Endothelial cell of umbilical vein (primary cell): ENCODE results near the gene AFG3L2. TPM values are rescaled to one million over a fixed set of nuclear protein-coding genes. Genes with fewer than 3 reads are reported as not detected.

Experiments
- BruUV-seq: library from RNA; stranded (reverse); fragments of 400-500 nt; replicated peaks from 2 replicates; lab custom pipeline; 2021; lab: Mats Ljungman, UMichigan
- CTCF ChIA-PET: fragments of 300-600, 350-600 bp; sonication (Branson Sonifier 250); formaldehyde crosslinking; loops from one replicate; lab custom pipeline; 2021; ENCODE audit warnings: antibody characterized with exemption, inconsistent platforms; lab: Charles Lee
- POLR2A ChIA-PET: fragments of 300-600, 350-600 bp; sonication (Branson Sonifier 250); formaldehyde crosslinking; loops from one replicate; lab custom pipeline; 2021; ENCODE audit warnings: antibody characterized with exemption, inconsistent platforms; lab: Charles Lee
- DNase-seq: peaks from one replicate; pipeline ENCODE4 v3.0.0-alpha.2; 2011; ENCODE audit warnings: low read depth, low spot score
- FAIRE-seq: peaks from 2 replicates; lab custom pipeline; 2011; peaks lifted over from hg19 to GRCh38; lab: Jason Lieb, UNC
- H2AFZ ChIP-seq: 2 replicates; pipeline ENCODE4 v1.6.0; 2012; ENCODE audit warnings: low read depth, low read length, control low read depth, inconsistent platforms
- H3K27ac ChIP-seq: 2 replicates; pipeline ENCODE4 v1.5.1; 2011; ENCODE audit warnings: low read depth, mild to moderate bottlenecking, control low read depth, low read length, moderate library complexity; ENCODE audit not compliant: insufficient read depth
- H3K27me3 ChIP-seq, 2 experiments: 2 replicates each; pipeline versions ENCODE4 v1.6.0 to v1.6.1; 2011; ENCODE audit warnings: low read length in 2 of 2, mixed read lengths in 1 of 2; ENCODE audit not compliant: control insufficient read depth in 2 of 2, insufficient read depth in 2 of 2
- H3K36me3 ChIP-seq, 2 experiments: 2 replicates in 1 of 2; 3 replicates in 1 of 2; pipeline ENCODE4 v1.5.1; 2011; ENCODE audit warnings: low read length in 2 of 2, mild to moderate bottlenecking in 1 of 2, moderate library complexity in 1 of 2; ENCODE audit not compliant: control insufficient read depth in 2 of 2, insufficient read depth in 2 of 2; ENCODE audit errors: extremely low read depth in 1 of 2
- H3K4me1 ChIP-seq: 3 replicates; pipeline ENCODE4 v1.5.1; 2011; ENCODE audit warnings: mild to moderate bottlenecking, low read length; ENCODE audit not compliant: control insufficient read depth, insufficient read depth; ENCODE audit errors: extremely low read depth
- H3K4me2 ChIP-seq: 2 replicates; pipeline ENCODE4 v1.6.1; 2011; ENCODE audit warnings: low read length, control low read depth, mixed read lengths; ENCODE audit not compliant: insufficient read depth
- H3K4me3 ChIP-seq, 3 experiments: fragments of 200-600 bp in 1 of 3; sonication (generic), shearing (Covaris generic) in 1 of 3; replicated peaks in 1 of 3; 2 replicates each; pipeline ENCODE4 v1.5.1; 2011 to 2016; ENCODE audit warnings: control low read depth in 3 of 3, low read length in 3 of 3, mild to moderate bottlenecking in 2 of 3, inconsistent platforms in 1 of 3, low read depth in 1 of 3, moderate library complexity in 1 of 3; ENCODE audit not compliant: insufficient read depth in 1 of 3
- H3K79me2 ChIP-seq: 2 replicates; pipeline ENCODE4 v1.6.0; 2012; ENCODE audit warnings: low read length, inconsistent platforms; ENCODE audit not compliant: control insufficient read depth, insufficient read depth
- H3K9ac ChIP-seq: replicated peaks from 2 replicates; pipeline ENCODE3; 2011; ENCODE audit warnings: low read length, control low read depth; ENCODE audit not compliant: insufficient read depth; ENCODE audit errors: extremely low read depth
- H3K9me1 ChIP-seq: replicated peaks from 3 replicates; pipeline ENCODE4 v1.6.0; 2011; ENCODE audit warnings: mild to moderate bottlenecking, low read length; ENCODE audit not compliant: control insufficient read depth, insufficient read depth; ENCODE audit errors: extremely low read depth
- H3K9me3 ChIP-seq: replicated peaks from 2 replicates; pipeline ENCODE4 v1.5.1; 2012; ENCODE audit warnings: low read length, inconsistent platforms; ENCODE audit not compliant: control insufficient read depth, insufficient read depth
- H4K20me1 ChIP-seq: replicated peaks from 2 replicates; pipeline ENCODE3; 2011; ENCODE audit warnings: mild to moderate bottlenecking, low read length; ENCODE audit not compliant: control insufficient read depth, insufficient read depth; ENCODE audit errors: extremely low read depth
- CTCF ChIP-seq, 2 donors: IDR thresholded peaks; 1 replicate in 1 of 2; 2 replicates in 1 of 2; pipeline ENCODE4 v1.5.1; 2011; ENCODE audit warnings: low read length in 2 of 2, mild to moderate bottlenecking in 2 of 2, moderate library complexity in 2 of 2, control low read depth in 1 of 2, inconsistent platforms in 1 of 2, low read depth in 1 of 2; ENCODE audit not compliant: insufficient read depth in 1 of 2; ENCODE audit errors: extremely low read depth in 1 of 2
- EZH2 ChIP-seq: IDR thresholded peaks from 2 replicates; pipeline ENCODE4 v1.6.1; 2012; ENCODE audit warnings: borderline replicate concordance, low read depth, mild to moderate bottlenecking, moderate library complexity, low read length, inconsistent platforms; ENCODE audit not compliant: severe bottlenecking
- FOS ChIP-seq: IDR thresholded peaks from 2 replicates; pipeline ENCODE4 v1.6.1; 2011; ENCODE audit warnings: mild to moderate bottlenecking, low read length, moderate library complexity, borderline replicate concordance; ENCODE audit not compliant: insufficient read depth
- GATA2 ChIP-seq: IDR thresholded peaks from 2 replicates; pipeline ENCODE4 v1.7.0; 2011; ENCODE audit warnings: low read depth, mild to moderate bottlenecking, moderate library complexity, mixed read lengths, low read length; ENCODE audit not compliant: insufficient read length, insufficient read depth
- JUN ChIP-seq: IDR thresholded peaks from 2 replicates; pipeline ENCODE4 v1.6.1; 2011; ENCODE audit warnings: borderline replicate concordance, low read depth; ENCODE audit not compliant: insufficient read length, insufficient read depth
- MAX ChIP-seq: IDR thresholded peaks from 2 replicates; pipeline ENCODE4 v1.6.1; 2011; ENCODE audit not compliant: insufficient read depth, insufficient read length
- MYC ChIP-seq: IDR thresholded peaks from one replicate; pipeline ENCODE4 v1.6.1; 2011; ENCODE audit warnings: mild to moderate bottlenecking, low read depth, low read length
- POLR2A ChIP-seq: IDR thresholded peaks from 2 replicates; pipeline ENCODE4 v1.6.1; 2012; ENCODE audit warnings: low read depth, mild to moderate bottlenecking, control low read depth, low read length
- POLR2AphosphoS5 ChIP-seq: IDR thresholded peaks from 2 replicates; pipeline ENCODE4 v1.6.1; 2012; ENCODE audit warnings: low read depth, mild to moderate bottlenecking, control low read depth, low read length, moderate library complexity; ENCODE audit not compliant: insufficient read depth
- dilution Hi-C: fragments of 300-500 bp; cut with MboI; formaldehyde crosslinking; loops from one replicate; pipeline ENCODE4 v1.15.0; 2019; ENCODE audit warnings: low sequenced_read_pairs; ENCODE audit not compliant: extremely low pct_ligation_motif_present
- intact Hi-C: fragments of 100-400 bp; cut with micrococcal nuclease; formaldehyde crosslinking; loops from one replicate; pipeline ENCODE4 v1.10.0; 2022
- polyA plus RNA-seq, 4 experiments: library from polyadenylated mRNA; depleted of rRNA in 3 of 4; stranded (reverse) in 3 of 4; unstranded in 1 of 4; fragments of >200 nt; gene quantifications; 2 replicates each; pipeline versions ENCODE4 v1.2.1 to v1.2.3, GENCODE V29; 2011 to 2012; ENCODE audit warnings: missing spikeins in 1 of 4
- total RNA-seq: library from RNA; stranded (reverse); gene quantifications from 2 replicates; pipeline ENCODE4 v1.2.3, GENCODE V29; 2021

Gene AFG3L2
- total and polyA plus RNA-seq, 2 donors (not counting 3 experiments of a cell fraction or from before 2014, with no cell fraction given) = 19.3 to 42.4 TPM

GRCh38 chr18:12366379-12366778, 10.6 kb downstream of the AFG3L2 start:
- no TSS peak for BruUV-seq
- ChIA-PET POLR2A (no interaction called here), CTCF (interaction anchor here (1.4 kb wide), 1 partner anchor 14 kb away, joined by 3 read pairs; no protein-coding TSS in a partner anchor)
- H3K9ac ChIP-seq = no peak overlapping the region
- no peaks in the 10 kb centered on the region for H4K20me1 ChIP-seq
- no peaks in the 10 kb centered on the region for H3K27me3 ChIP-seq
- no peak for TF ChIP-seq MYC
- TF ChIP-seq MAX = no peak
- TF ChIP-seq GATA2 = no peak
- TF ChIP-seq JUN = no peak
- no peak for TF ChIP-seq POLR2A
- TF ChIP-seq FOS = no peak
- TF ChIP-seq POLR2AphosphoS5 = no peak
- TF ChIP-seq CTCF (IDR thresholded peaks at IDR 0.05; ENCODE audit: extremely low read depth in 1 of 2, insufficient read depth in 1 of 2, low read depth in 1 of 2, low read length in 2 of 2) = no peak
- TF ChIP-seq EZH2 = no peak
- no peak overlapping the region for H3K27ac ChIP-seq
- no peak overlapping the region for H2AFZ ChIP-seq
- dilution Hi-C loops = no loop called here
- H3K36me3 ChIP-seq = peaks cover 0 to 10% of the 10 kb centered on the region in 2 experiments
- peaks cover 10% of the 10 kb centered on the region for H3K79me2 ChIP-seq
- no peak for DNase-seq
- FAIRE-seq = no peak
- H3K4me3 ChIP-seq = no peak overlapping the region
- no peak overlapping the region for H3K4me2 ChIP-seq
- no peaks in the 10 kb centered on the region for H3K4me1 ChIP-seq
- no peaks in the 10 kb centered on the region for H3K9me1 ChIP-seq
- H3K9me3 ChIP-seq = no peaks in the 10 kb centered on the region
- intact Hi-C loops = no loop called here
